ENCODE measurements around the gene WRNIP1. TPM values are rescaled to one million over a fixed set of nuclear protein-coding genes. Genes with fewer than 3 reads are reported as not detected.

Gene WRNIP1
- total and polyA plus RNA-seq, 2 of the 8 experiments (the other 6 are each of a cell fraction or from before 2014, with no cell fraction given) = 38.2 to 39.2 TPM

DNA sequence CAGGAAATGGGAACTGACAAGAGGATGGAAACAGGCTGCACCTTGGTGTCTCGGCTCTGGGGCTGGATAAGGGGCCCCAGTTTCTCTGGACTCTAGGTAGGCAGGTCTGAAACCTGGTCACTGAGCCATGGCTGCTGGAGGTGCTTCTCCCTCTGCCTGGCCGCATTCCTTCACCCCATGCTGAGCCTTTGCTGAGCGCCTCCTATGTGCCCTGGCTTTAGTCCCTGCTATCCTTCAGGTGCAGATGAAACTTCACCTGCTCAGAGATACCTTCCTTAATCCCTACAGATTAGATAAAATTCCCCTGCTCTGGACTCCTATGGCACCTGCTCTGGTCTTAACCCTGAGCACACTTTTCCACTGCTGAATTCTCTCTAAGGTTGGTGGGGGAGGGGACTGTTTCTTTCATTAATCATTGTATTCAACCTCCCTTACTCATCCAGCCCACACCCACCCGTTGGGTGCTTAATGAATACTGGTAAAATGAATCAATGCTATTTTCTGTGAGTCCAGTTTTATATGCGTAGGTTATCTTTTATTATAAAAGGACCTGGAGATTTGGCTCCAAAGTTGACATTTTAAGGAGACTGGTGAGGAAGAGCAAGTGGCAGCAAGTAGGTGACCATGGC is 33.8 kb upstream of the WRNIP1 start:
- Histone ChIP-seq H4K91ac (replicated peaks; ENCODE audit: insufficient read length, low read length) (no peak overlapping the region), H3K9ac (replicated peaks in 1 of 4; ENCODE audit: extremely low read depth in 1 of 4, low read depth in 3 of 4, low read length in 3 of 4) (no peak overlapping the region), H3K14ac (ENCODE audit: insufficient read length) (no peak overlapping the region), H4K5ac (ENCODE audit: insufficient read length, low read depth, low read length) (no peak overlapping the region), H4K8ac (ENCODE audit: extremely low read depth, insufficient read depth, low read length) (no peak overlapping the region), H3K4me2 (ENCODE audit: insufficient read depth in 1 of 2, low read depth in 2 of 2, low read length in 2 of 2) (no peak overlapping the region), H3K36me3 (ENCODE audit: control insufficient read depth in 2 of 4, insufficient read depth in 4 of 4, low read length in 3 of 4) (no peaks in the 10 kb centered on the region), H3K23me2 (ENCODE audit: low read depth, low read length) (no peaks in the 10 kb centered on the region), H2BK15ac (ENCODE audit: low read length) (no peak overlapping the region), H2BK5ac (ENCODE audit: low read depth, low read length) (no peak overlapping the region; the same call in 1 of the 2 replicates), H3K27ac (ENCODE audit: low read depth, low read length) (no peak overlapping the region), H3K4me1 (replicated peaks in 1 of 4; ENCODE audit: control insufficient read depth in 3 of 4, insufficient read depth in 4 of 4, low read length in 3 of 4) (peaks cover 3 to 21% (median 6%) of the 10 kb centered on the region in 4 experiments), H3K27me3 (replicated peaks in 1 of 4; ENCODE audit: control insufficient read depth in 3 of 4, extremely low read depth in 1 of 4, insufficient read depth in 3 of 4, low read length in 3 of 4) (no peaks in the 10 kb centered on the region), H3K79me2 (ENCODE audit: control insufficient read depth in 1 of 2, insufficient read depth in 2 of 2, low read length in 2 of 2) (no peaks in the 10 kb centered on the region), H3K56ac (replicated peaks; ENCODE audit: insufficient read length, low read depth, low read length) (no peak overlapping the region), H3K4me3 (ENCODE audit: extremely low read depth in 1 of 4, insufficient read depth in 2 of 4, low read depth in 3 of 4, low read length in 4 of 4) (no peak overlapping the region), H3K23ac (ENCODE audit: insufficient read length) (no peak overlapping the region), H2AFZ (ENCODE audit: low read length) (no peak overlapping the region), H2BK12ac (ENCODE audit: low read depth, low read length) (peak overlapping the region; percentile 45; the same call in 1 of the 2 replicates), H2AK5ac (ENCODE audit: low read depth, low read length) (no peak overlapping the region), H2BK120ac (replicated peaks; ENCODE audit: low read depth, low read length) (no peak overlapping the region), H3K4ac (replicated peaks; ENCODE audit: insufficient read length, low read depth, low read length) (no peak overlapping the region), H3K9me3 (ENCODE audit: insufficient read depth in 2 of 2, low read depth in 1 of 2, low read length in 1 of 2) (no peaks in the 10 kb centered on the region), H3K79me1 (ENCODE audit: low read depth, low read length) (no peaks in the 10 kb centered on the region), H2BK20ac (ENCODE audit: low read length) (no peak overlapping the region), H4K20me1 (replicated peaks in 1 of 2; ENCODE audit: control insufficient read depth in 1 of 2, insufficient read depth in 2 of 2, low read length in 2 of 2) (no peaks in the 10 kb centered on the region), H3K18ac (ENCODE audit: extremely low read depth, low read length) (no peak overlapping the region)
- ChIA-PET CTCF (ENCODE audit: partially characterized antibody) (interaction anchor here (0.5 to 11.1 kb wide), 3 partner anchors 15 to 116 kb away, joined by 3 to 160 read pairs (median 6); partner anchors contain the start of gene MYLK4), POLR2A (ENCODE audit: partially characterized antibody) (interaction anchor here (0.7 to 0.8 kb wide), 2 partner anchors 9 to 15 kb away, joined by 3 to 4 read pairs; no protein-coding TSS in a partner anchor)
- 50% methylated on average over 5 of the region's 5 CpGs; no CpG with 5 or more reads in 1 of the 2 experiments for WGBS, 2 experiments (ENCODE audit: extremely low coverage in 1 of 2, insufficient coverage in 1 of 2, insufficient read length in 1 of 2, insufficient replicate concordance in 2 of 2, low coverage in 1 of 2, low lambda C conversion rate in 2 of 2, missing lambda C conversion rate in 1 of 2)
- FAIRE-seq (no peak), DNase-seq (ENCODE audit: low read depth in 1 of 2, low spot score in 2 of 2) (no peak)
- TF ChIP-seq CHD2 (IDR thresholded peaks at IDR 0.05; ENCODE audit: low read length) = no peak
- TF ChIP-seq CHD1 (IDR thresholded peaks at IDR 0.05; ENCODE audit: low read depth, low read length) = no peak
- no peak for TF ChIP-seq SIN3A (conservative IDR thresholded peaks at IDR 0.05 in 1 of 2, IDR thresholded peaks at IDR 0.05 in 1 of 2; ENCODE audit: low read depth in 1 of 2, low read length in 2 of 2)
- no peak for TF ChIP-seq E2F6 (IDR thresholded peaks at IDR 0.05)
- TF ChIP-seq TEAD4 (IDR thresholded peaks at IDR 0.05; ENCODE audit: low read depth, low read length) = no peak
- no peak for TF ChIP-seq EGR1 (IDR thresholded peaks at IDR 0.05; ENCODE audit: borderline replicate concordance, low read depth, low read length)
- TF ChIP-seq GABPA (IDR thresholded peaks at IDR 0.05; ENCODE audit: borderline replicate concordance, insufficient read depth, low read length) = no peak
- TF ChIP-seq CBX8 (IDR thresholded peaks at IDR 0.05; ENCODE audit: borderline replicate concordance, low read depth, low read length) = no peak
- no peak for TF ChIP-seq CTCF (IDR thresholded peaks at IDR 0.05; ENCODE audit: control extremely low read depth in 1 of 3, insufficient read depth in 1 of 3, low read depth in 1 of 3, low read length in 3 of 3)
- TF ChIP-seq CEBPB (IDR thresholded peaks at IDR 0.05; ENCODE audit: low read depth, low read length) = no peak

Measured in H1 (cell line).